ENCODE results near the gene GALNT2. TPM values are rescaled to one million over a fixed set of nuclear protein-coding genes. Genes with fewer than 3 reads are reported as not detected.

Gene GALNT2
- total and polyA plus RNA-seq, 9 of the 15 experiments (the other 6 are each of a cell fraction or from before 2014, with no cell fraction given): 1.6 to 106 (median 51.9) TPM

DNA sequence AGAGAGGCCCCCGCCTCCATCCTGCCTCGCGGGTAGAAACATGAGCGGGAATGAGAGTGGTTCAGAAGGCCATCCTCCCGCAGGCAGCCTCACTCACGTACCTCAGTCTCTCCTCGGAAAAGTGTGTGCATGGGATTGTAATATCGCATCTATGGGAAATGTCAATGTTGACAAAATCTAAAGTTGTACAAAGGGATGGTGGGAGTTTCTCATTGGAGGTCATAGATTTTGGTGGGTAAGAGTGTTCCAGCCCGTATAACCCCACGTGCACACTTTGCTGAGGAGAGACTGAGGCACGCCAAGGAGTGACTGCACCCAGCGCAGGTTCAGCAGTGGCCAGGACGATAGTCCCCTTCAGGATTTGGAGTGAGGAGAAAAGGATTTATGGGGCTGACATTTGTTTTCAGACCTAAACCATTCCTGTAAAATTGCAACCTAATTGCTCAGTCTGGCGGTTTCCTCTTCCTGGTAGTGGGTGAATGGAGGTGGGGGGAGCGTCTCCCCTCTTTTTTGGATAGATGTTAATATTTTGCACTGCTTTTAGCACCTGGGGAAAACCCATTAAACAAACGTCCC is 59.6 kb downstream of the GALNT2 start (continued):
- TF ChIP-seq, protein P1, sequence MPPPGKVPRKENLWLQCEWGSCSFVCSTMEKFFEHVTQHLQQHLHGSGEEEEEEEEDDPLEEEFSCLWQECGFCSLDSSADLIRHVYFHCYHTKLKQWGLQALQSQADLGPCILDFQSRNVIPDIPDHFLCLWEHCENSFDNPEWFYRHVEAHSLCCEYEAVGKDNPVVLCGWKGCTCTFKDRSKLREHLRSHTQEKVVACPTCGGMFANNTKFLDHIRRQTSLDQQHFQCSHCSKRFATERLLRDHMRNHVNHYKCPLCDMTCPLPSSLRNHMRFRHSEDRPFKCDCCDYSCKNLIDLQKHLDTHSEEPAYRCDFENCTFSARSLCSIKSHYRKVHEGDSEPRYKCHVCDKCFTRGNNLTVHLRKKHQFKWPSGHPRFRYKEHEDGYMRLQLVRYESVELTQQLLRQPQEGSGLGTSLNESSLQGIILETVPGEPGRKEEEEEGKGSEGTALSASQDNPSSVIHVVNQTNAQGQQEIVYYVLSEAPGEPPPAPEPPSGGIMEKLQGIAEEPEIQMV (tag; conservative IDR thresholded peaks at IDR 0.05; ENCODE audit: low read depth): 0 out of 2 replicates have a peak, but pooled peaks have one; percentile 61
- peak; percentile 21; the same call in 1 of the 2 replicates for TF ChIP-seq L3MBTL2 (IDR thresholded peaks at IDR 0.05)
- TF ChIP-seq, protein P2, sequence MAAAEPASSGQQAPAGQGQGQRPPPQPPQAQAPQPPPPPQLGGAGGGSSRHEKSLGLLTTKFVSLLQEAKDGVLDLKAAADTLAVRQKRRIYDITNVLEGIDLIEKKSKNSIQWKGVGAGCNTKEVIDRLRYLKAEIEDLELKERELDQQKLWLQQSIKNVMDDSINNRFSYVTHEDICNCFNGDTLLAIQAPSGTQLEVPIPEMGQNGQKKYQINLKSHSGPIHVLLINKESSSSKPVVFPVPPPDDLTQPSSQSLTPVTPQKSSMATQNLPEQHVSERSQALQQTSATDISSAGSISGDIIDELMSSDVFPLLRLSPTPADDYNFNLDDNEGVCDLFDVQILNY (CRISPR knock-in tag; IDR thresholded peaks at IDR 0.05): no peak
- no peak for TF ChIP-seq MEF2A (IDR thresholded peaks at IDR 0.05; ENCODE audit: control insufficient read depth, low read depth, low read length)
- no peak for TF ChIP-seq CBFA2T3 (IDR thresholded peaks at IDR 0.05)
- no peak for TF ChIP-seq SREBF1 (IDR thresholded peaks at IDR 0.05; ENCODE audit: borderline replicate concordance, low read depth, low read length)
- TF ChIP-seq STAG1 (CRISPR knock-in tag; IDR thresholded peaks at IDR 0.05; ENCODE audit: borderline replicate concordance): no peak
- no peak for TF ChIP-seq BDP1 (IDR thresholded peaks at IDR 0.05; ENCODE audit: insufficient read depth, insufficient read length)
- no peak for TF ChIP-seq CCAR2 (IDR thresholded peaks at IDR 0.05; ENCODE audit: low read depth, low read length)
- TF ChIP-seq PCBP1 (IDR thresholded peaks at IDR 0.05; ENCODE audit: low read depth, low read length, poor library complexity, severe bottlenecking): no peak
- no peak for TF ChIP-seq MAZ (CRISPR knock-in tag; conservative IDR thresholded peaks at IDR 0.05 in 1 of 2, IDR thresholded peaks at IDR 0.05 in 1 of 2)
- TF ChIP-seq, protein P3, sequence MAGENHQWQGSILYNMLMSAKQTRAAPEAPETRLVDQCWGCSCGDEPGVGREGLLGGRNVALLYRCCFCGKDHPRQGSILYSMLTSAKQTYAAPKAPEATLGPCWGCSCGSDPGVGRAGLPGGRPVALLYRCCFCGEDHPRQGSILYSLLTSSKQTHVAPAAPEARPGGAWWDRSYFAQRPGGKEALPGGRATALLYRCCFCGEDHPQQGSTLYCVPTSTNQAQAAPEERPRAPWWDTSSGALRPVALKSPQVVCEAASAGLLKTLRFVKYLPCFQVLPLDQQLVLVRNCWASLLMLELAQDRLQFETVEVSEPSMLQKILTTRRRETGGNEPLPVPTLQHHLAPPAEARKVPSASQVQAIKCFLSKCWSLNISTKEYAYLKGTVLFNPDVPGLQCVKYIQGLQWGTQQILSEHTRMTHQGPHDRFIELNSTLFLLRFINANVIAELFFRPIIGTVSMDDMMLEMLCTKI (IDR thresholded peaks at IDR 0.05; ENCODE audit: partially characterized antibody): no peak
- TF ChIP-seq, protein P4, sequence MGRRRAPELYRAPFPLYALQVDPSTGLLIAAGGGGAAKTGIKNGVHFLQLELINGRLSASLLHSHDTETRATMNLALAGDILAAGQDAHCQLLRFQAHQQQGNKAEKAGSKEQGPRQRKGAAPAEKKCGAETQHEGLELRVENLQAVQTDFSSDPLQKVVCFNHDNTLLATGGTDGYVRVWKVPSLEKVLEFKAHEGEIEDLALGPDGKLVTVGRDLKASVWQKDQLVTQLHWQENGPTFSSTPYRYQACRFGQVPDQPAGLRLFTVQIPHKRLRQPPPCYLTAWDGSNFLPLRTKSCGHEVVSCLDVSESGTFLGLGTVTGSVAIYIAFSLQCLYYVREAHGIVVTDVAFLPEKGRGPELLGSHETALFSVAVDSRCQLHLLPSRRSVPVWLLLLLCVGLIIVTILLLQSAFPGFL (CRISPR knock-in tag; IDR thresholded peaks at IDR 0.05): no peak
- TF ChIP-seq, protein P5, sequence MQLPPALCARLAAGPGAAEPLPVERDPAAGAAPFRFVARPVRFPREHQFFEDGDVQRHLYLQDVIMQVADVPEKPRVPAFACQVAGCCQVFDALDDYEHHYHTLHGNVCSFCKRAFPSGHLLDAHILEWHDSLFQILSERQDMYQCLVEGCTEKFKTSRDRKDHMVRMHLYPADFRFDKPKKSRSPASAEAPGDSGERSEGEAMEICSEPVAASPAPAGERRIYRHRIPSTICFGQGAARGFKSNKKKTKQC (CRISPR knock-in tag; IDR thresholded peaks at IDR 0.05): no peak
- TF ChIP-seq, protein P6, sequence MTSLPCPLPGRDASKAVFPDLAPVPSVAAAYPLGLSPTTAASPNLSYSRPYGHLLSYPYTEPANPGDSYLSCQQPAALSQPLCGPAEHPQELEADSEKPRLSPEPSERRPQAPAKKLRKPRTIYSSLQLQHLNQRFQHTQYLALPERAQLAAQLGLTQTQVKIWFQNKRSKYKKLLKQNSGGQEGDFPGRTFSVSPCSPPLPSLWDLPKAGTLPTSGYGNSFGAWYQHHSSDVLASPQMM (CRISPR knock-in tag; IDR thresholded peaks at IDR 0.05): no peak
- TF ChIP-seq ILF3 (IDR thresholded peaks at IDR 0.05; ENCODE audit: borderline replicate concordance): no peak
- no peak for TF ChIP-seq RBFOX2 (IDR thresholded peaks at IDR 0.05; ENCODE audit: low read depth, low read length)
- no peak for TF ChIP-seq CEBPG (CRISPR knock-in tag; IDR thresholded peaks at IDR 0.05)
- TF ChIP-seq CEBPG (tag; conservative IDR thresholded peaks at IDR 0.05 in 1 of 2, IDR thresholded peaks at IDR 0.05 in 1 of 2): no peak
- TF ChIP-seq ZNF354B (CRISPR knock-in tag; IDR thresholded peaks at IDR 0.05): peak; percentile 56; the same call in 1 of the 2 replicates
- no peak for TF ChIP-seq XRCC4 (IDR thresholded peaks at IDR 0.05; ENCODE audit: extremely low read depth, insufficient read depth, insufficient read length)
- TF ChIP-seq EGR1 (conservative IDR thresholded peaks at IDR 0.05): no peak
- TF ChIP-seq ZNF436 (CRISPR knock-in tag; IDR thresholded peaks at IDR 0.05): no peak
- TF ChIP-seq CTBP1 (IDR thresholded peaks at IDR 0.05; ENCODE audit: borderline replicate concordance): no peak

Data from K562 (cell line).